Stimulated activated CD4-positive, alpha-beta T cell treated with anti-CD3 and anti-CD28 coated beads, TNF-alpha, amount 100 ng/mL, for 4 hours (primary cell): Measurements from ENCODE around the gene DOCK1.

Experiments
- DNase-seq, 3 experiments: peaks; one replicate each; pipeline ENCODE4 v3.0.0-alpha.2; 2020; ENCODE audit warnings: low read depth in 3 of 3

The DOCK1 gene

DNA sequence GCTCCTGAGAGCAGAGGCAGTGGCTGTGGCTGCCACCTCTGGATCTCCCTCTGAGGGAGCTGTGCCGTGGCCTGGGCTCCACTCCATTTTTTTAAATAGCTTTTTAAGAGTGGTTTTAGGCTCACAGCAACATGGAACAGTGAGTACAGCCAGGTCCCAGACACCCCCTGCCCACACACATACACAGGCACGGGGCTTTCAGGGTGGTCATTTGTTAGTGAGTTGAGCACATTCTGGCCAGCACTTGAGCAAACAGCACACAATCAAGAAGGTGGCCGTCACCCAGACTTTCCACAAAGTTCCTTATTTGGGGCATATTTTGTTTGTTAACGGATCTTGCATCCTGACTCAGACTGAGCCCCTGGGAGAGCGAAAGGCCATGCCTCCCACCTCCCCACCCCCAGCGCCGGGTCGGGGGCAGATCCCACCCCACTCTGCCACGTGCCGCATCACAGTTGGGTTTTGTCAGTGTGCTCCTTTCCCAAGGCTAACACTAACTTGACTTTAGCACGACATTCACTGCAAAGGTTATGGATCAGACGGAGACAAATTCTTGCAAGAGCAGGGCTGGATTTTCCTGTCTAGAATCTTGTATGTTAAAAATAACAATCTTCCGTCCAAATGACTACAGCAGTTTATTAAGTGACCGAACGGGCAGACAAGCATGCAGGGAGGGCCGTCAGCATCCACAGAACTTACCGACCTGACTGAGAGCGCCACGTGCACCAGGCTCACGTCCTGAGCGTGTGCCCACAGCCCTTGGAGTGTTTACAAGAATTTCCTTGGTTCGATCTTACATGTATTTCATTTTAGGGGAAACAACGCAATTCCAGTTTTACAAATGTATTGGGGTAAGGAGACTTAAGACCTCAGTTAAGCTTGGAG lies 487.4 kb downstream of the DOCK1 start:
- no peak for DNase-seq

GRCh38 chr10:127398140-127398970 lies 493.1 kb downstream of the DOCK1 start:
- no peak for DNase-seq

DNA sequence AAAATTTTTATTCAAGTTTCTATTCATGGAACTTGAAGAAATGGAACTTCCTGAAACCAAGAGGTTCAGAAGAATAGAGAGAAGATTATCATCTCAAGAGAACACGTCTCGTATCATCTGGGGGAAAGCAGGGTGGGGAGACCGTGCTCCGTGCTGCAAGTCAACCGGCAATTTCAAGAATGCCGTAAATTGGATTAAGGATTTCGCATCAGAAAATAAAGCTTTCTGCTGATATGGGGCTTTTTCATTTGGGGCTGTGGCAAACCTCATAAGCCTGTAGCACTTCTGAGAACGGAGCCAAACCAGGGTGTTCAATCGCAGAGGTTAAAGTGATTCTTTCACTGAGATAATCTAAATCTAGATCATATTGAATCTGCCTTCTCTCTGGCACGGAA lies 493.7 kb downstream of the DOCK1 start:
- DNase-seq, result no peak

- no peak for DNase-seq
Observed at GRCh38 chr10:127399668-127400067, 494.4 kb downstream of the DOCK1 start.

- no peak for DNase-seq
Observed at GRCh38 chr10:127400216-127400615, 495.0 kb downstream of the DOCK1 start.

DNA sequence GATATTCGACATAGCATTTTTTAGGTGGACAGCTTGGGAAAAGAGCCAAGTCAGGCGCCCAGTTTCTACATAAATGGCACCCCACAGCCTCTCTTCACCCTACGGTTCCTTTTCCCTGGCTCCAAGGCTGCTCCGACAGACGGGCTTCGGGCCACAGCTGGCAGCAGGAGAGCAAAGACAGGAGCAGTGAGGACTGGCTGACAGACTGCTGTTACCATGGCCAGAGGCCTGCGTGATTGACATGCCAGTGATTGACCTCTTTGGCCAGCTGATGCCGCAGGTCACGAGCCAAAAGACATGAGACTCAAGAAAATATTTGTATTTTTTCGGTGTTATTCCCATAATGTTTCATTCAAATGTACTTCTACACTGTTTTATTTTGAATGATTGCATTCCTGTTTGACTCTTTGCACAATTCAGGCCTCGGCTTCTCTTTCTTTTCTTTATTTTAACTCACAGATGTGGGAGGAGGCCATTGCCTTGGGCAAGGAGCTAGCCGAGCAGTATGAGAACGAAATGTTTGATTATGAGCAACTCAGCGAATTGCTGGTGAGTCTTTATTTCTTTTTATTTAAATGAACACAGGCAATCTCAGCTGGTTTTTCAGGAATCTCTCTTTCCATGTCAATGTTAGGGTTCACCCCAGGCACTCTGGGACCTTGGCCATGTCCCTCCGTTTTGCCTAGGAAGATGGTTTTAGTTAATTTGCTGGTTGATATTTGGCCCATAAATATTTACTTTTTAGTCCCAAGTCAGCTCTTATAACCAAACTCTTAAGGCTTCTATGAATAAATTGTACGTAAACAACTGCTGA lies 497.6 kb downstream of the DOCK1 start:
- no peak for DNase-seq

DNA sequence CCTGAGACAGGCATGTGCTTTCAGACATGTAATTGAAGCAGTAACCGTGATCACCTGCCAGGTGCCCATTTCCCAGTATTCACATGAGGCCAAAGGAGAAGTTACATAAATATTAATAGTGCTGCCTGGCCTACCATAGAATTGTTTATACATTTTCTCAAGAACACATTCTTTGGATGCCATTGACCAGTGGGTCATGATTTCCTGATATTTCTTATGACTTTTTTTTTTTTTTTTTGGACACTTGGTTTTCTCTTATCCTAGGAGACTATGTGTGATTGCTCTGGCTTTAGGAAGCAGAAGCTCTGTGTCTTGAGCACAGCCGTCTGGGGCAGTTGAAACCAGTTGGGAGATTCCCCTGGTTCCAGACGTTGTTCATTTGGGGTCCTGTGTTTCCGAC lies 500.0 kb downstream of the DOCK1 start:
- DNase-seq, result no peak

- DNase-seq, result no peak
Observed at GRCh38 chr10:127406018-127406550, 500.9 kb downstream of the DOCK1 start.

DNA sequence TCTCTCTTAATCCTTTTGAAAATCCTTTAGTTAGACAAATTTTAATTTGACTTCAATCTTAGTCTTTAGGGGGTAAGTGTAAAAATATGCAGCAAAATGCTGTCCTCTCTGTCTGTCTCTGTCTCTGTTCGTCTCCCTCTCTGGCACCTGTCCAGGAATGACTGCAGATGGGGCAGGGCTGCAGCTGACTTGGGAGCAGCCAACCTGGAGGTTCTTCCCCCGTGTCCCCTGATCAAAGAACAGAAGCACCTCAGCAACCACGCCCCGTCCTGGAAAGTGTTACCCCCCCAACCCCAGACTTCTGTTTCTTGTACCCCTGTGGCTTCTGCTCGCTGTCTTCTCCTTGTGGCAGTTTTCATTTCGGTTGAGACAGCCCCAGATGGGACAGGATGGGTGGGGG lies 502.3 kb downstream of the DOCK1 start:
- no peak for DNase-seq

- no peak for DNase-seq
Observed at GRCh38 chr10:127408112-127408710, 503.0 kb downstream of the DOCK1 start.

DNA sequence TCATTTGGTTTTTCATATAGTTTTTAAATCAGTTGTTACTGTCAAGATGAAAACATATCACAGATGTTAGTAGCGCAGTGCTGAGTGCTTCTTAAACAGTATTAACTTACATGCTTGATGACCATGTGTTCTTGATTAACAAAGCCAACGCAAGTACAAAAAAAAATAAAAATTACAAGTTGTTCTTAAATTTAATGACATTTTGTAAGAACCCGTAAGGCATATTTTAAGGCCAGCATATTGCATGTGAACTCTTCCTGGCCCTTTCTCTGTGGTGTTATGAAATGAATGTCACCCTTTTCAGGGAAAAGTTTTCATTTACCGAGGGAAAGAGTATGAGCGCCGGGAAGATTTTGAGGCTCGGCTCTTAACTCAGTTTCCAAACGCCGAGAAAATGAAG lies 503.5 kb downstream of the DOCK1 start:
- DNase-seq, result no peak

DNA sequence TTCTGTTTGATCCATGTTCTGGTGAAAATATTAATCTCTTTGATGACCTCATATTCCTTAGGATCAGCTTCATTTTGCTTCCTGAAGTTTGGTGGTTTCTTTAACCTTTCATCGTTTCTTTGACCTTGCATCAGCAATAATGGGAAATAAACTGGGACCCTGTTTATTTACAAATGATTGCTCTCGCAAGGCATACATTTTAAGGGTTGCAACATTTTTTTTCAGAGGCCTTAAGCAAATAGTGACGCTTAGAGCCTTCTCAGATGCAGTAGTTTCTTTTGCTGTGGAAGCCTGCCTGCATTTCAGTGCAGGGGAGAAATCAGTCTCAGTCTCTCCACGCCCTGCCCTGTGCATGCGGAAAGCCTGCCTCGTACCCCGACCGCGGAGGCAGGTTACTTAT lies 504.8 kb downstream of the DOCK1 start:
- no peak for DNase-seq

GRCh38 chr10:127411062-127411461 lies 505.8 kb downstream of the DOCK1 start:
- no peak for DNase-seq

DNA sequence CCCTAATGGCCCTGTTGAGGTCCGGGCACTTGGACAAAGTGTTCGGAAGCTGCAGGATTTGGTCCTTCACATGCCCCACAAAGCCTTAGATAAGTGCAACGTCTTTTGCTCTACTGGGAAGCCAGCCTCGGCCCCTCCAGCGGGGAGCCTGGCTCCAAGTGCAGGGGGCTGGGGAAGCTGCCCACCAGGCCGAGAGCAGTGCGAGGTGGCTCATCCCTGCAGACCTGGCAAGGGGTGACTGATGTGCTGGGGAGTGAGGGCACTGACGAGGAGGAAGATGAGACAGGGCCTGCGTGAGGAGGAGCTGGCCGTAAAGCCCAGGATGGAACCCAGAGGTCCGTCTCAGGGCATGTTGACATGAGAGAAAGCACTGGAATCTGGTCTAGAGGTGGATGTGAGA lies 508.1 kb downstream of the DOCK1 start:
- DNase-seq, result no peak

DNA sequence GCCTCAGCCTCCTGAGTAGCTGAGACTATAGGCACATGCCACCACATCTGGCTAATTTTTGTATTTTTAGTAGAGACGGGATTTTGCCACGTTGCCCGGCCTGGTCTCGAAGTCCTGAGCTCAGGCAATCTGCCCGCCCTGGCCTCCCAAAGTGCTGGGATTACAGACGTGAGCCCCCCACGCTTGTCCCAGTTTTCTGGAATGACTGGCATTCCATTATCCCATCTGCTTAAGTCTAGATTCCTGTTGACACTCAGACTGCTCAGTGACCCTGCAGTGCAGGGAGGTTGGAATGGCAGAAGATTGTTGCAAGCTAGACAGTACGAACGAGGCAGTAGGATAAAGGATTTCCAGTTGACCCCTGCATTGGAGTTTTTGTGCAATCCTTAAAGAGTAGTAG lies 508.8 kb downstream of the DOCK1 start:
- DNase-seq, result no peak

GRCh38 chr10:127415116-127415515 lies 509.9 kb downstream of the DOCK1 start:
- DNase-seq, result no peak

DNA sequence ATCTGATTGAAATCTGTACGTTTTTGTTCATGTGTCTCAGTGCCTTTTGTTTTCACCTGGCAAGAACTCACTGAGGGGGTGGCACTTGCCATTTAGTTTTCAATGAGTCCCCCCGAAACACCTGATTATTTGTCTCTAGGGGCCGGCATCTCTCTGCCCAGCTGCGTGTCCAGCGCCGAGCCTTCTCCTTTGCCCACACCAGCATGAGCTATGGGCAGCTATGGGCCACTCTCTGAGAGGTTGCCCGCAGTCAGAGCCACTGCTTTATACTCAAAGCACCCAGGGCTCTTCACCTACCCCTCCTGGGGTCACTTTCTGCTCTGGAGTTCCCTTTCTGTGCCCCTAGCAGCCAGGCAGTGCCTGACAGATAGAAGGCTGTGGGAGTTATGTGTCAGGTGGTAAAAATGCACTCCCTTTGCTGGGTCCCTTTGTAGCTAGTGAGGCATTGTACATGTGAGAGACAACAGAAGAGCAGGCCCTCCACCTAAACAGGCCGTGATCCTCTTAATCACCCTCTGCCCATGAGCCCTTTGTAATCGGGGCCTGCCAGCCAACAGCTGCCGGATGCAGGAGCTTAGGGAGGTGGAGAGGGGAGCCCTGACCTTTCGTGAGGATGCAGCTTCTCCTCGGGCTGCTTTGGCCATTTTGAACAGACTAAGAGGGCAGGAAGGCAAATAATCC lies 510.8 kb downstream of the DOCK1 start:
- no peak for DNase-seq

GRCh38 chr10:127417031-127417430 lies 511.8 kb downstream of the DOCK1 start:
- DNase-seq, result no peak

- no peak for DNase-seq
Observed at GRCh38 chr10:127417686-127418401, 512.6 kb downstream of the DOCK1 start.

GRCh38 chr10:127418536-127419168 lies 513.4 kb downstream of the DOCK1 start:
- DNase-seq, result no peak
